ENCODE results near the gene FRS2.

DNA sequence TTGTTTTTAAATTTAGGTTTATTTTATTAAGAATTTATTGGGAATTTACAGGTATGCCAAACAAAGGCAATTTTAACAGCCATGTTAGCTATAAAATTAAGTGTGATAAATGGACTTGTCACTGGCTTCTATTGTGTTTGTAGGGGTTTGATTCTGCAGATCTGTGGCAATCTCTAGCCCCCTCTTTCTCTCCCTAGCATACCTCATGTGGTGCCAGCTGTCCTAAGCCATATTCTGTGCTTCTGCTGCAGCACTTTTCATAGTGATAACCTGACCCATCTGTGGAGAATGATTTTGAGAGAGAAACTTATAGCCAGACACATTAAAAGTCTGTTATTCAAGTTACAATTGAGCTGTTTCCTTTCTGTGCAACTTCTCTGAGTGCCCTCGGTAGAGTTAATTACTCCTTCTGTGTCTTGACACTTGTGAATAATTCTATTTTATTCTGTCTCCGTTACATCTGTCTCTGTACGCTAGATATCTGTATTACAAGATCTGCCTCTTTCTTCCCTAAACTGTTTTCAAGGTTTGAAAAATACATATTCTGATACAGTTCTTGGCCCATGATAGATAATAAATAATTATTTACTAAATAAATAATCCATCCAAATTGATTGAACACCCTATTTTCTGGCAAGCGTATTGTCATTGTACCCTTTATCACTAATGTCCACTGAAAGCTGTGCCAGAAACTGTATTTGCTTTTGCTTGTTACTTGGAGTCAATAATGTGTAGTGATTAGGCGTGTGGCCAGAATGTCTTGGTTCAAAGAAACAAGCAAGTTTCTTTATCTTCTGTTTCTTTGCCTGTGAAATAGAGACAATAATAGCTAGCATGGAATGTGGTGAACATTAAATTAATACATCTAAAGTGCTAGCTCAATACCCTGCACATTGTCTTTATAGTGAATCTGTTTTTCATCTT is 40.0 kb downstream of the FRS2 start:
- no peak for TF ChIP-seq EZH2 (IDR thresholded peaks at IDR 0.05; ENCODE audit: low read depth)
- TF ChIP-seq, protein P1, sequence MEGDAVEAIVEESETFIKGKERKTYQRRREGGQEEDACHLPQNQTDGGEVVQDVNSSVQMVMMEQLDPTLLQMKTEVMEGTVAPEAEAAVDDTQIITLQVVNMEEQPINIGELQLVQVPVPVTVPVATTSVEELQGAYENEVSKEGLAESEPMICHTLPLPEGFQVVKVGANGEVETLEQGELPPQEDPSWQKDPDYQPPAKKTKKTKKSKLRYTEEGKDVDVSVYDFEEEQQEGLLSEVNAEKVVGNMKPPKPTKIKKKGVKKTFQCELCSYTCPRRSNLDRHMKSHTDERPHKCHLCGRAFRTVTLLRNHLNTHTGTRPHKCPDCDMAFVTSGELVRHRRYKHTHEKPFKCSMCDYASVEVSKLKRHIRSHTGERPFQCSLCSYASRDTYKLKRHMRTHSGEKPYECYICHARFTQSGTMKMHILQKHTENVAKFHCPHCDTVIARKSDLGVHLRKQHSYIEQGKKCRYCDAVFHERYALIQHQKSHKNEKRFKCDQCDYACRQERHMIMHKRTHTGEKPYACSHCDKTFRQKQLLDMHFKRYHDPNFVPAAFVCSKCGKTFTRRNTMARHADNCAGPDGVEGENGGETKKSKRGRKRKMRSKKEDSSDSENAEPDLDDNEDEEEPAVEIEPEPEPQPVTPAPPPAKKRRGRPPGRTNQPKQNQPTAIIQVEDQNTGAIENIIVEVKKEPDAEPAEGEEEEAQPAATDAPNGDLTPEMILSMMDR (conservative IDR thresholded peaks at IDR 0.05), result no peak

Data from PC-9 (cell line).